GM12801 (cell line): ENCODE results near the gene CUEDC1.

ENCODE experiments used
- CTCF ChIP-seq: IDR thresholded peaks from one replicate; pipeline ENCODE4 v1.5.1; 2011; ENCODE audit warnings: control low read depth; ENCODE audit not compliant: insufficient read length; ENCODE audit errors: extremely low read depth

Gene CUEDC1

GRCh38 chr17:57997085-57997809 lies 42.0 kb upstream of the CUEDC1 start:
- TF ChIP-seq CTCF = no peak

- TF ChIP-seq CTCF = no peak
Observed at GRCh38 chr17:57995076-57995956, 40.1 kb upstream of the CUEDC1 start.

- TF ChIP-seq CTCF = no peak
Observed at GRCh38 chr17:57994436-57994835, 39.2 kb upstream of the CUEDC1 start.

- TF ChIP-seq CTCF = no peak
Observed at GRCh38 chr17:57993471-57994365, 38.5 kb upstream of the CUEDC1 start.

GRCh38 chr17:57991537-57991936 lies 36.3 kb upstream of the CUEDC1 start:
- TF ChIP-seq CTCF = no peak

GRCh38 chr17:57990037-57990436 lies 34.8 kb upstream of the CUEDC1 start:
- TF ChIP-seq CTCF = no peak
